GM18526 (cell line): ENCODE measurements around the gene ZFHX3.

Experiments used
- POLR2A ChIP-seq: IDR thresholded peaks from 3 replicates; pipeline ENCODE4 v1.6.1; 2011; ENCODE audit not compliant: insufficient read length; ENCODE audit errors: extremely low read depth

Gene ZFHX3

GRCh38 chr16:72924927-72925630 lies 122.8 kb downstream of the ZFHX3 start:
- no peak for TF ChIP-seq POLR2A

- TF ChIP-seq POLR2A, result no peak
These were observed 123.4 kb downstream of the ZFHX3 start for GRCh38 chr16:72924537-72924926.

- TF ChIP-seq POLR2A, result no peak
These were observed 124.2 kb downstream of the ZFHX3 start for GRCh38 chr16:72923757-72924156.

- no peak for TF ChIP-seq POLR2A
These were observed 125.2 kb downstream of the ZFHX3 start for GRCh38 chr16:72922714-72923113.

- no peak for TF ChIP-seq POLR2A
These were observed 126.3 kb downstream of the ZFHX3 start for GRCh38 chr16:72921620-72922019.

GRCh38 chr16:72921106-72921505 lies 126.8 kb downstream of the ZFHX3 start:
- TF ChIP-seq POLR2A, result no peak

- TF ChIP-seq POLR2A, result no peak
These were observed 130.9 kb downstream of the ZFHX3 start for GRCh38 chr16:72917051-72917450.

- no peak for TF ChIP-seq POLR2A
These were observed 132.6 kb downstream of the ZFHX3 start for GRCh38 chr16:72915331-72915730.

- TF ChIP-seq POLR2A, result no peak
These were observed 134.4 kb downstream of the ZFHX3 start for GRCh38 chr16:72913551-72913950.

GRCh38 chr16:72911971-72912370 lies 136.0 kb downstream of the ZFHX3 start:
- no peak for TF ChIP-seq POLR2A

GRCh38 chr16:72910875-72911274 lies 137.1 kb downstream of the ZFHX3 start:
- no peak for TF ChIP-seq POLR2A

- TF ChIP-seq POLR2A, result no peak
These were observed 137.5 kb downstream of the ZFHX3 start for GRCh38 chr16:72910381-72910780.

- no peak for TF ChIP-seq POLR2A
These were observed 138.7 kb downstream of the ZFHX3 start for GRCh38 chr16:72909196-72909595.

- no peak for TF ChIP-seq POLR2A
These were observed 139.4 kb downstream of the ZFHX3 start for GRCh38 chr16:72908362-72909167.

GRCh38 chr16:72905581-72905980 lies 142.3 kb downstream of the ZFHX3 start:
- TF ChIP-seq POLR2A, result no peak

- TF ChIP-seq POLR2A, result no peak
These were observed 144.8 kb downstream of the ZFHX3 start for GRCh38 chr16:72903176-72903575.
